Karpas-422 (cell line): ENCODE data around the gene OR1C1. TPM values are rescaled to one million over a fixed set of nuclear protein-coding genes. Genes with fewer than 3 reads are reported as not detected.
"Not testable (repeated sequence)": the region's sequence is repeated elsewhere in the genome, so short reads cannot be mapped to it uniquely, and the experiment has no call there.

Experiments
- DNase-seq: peaks from one replicate; pipeline ENCODE4 v3.0.0-alpha.2; 2015
- H2AFZ ChIP-seq: fragments of 200-600 bp; sonication (generic); 2 replicates; pipeline ENCODE4 v1.6.1; 2014; ENCODE audit warnings: antibody characterized with exemption, low read length, mixed read lengths
- H3K27ac ChIP-seq: fragments of 200-600 bp; sonication (generic); 2 replicates; pipeline ENCODE4 v1.5.1; 2014; ENCODE audit warnings: mild to moderate bottlenecking, low read length, moderate library complexity
- H3K27me3 ChIP-seq: fragments of 200-600 bp; sonication (generic); 2 replicates; pipeline ENCODE4 v1.6.1; 2014; ENCODE audit warnings: low read length, mixed read lengths
- H3K36me3 ChIP-seq: fragments of 200-600 bp; sonication (generic); 2 replicates; pipeline ENCODE4 v1.6.1; 2014; ENCODE audit warnings: low read length, mixed read lengths; ENCODE audit not compliant: insufficient read depth
- H3K4me1 ChIP-seq: fragments of 200-600 bp; sonication (generic); 2 replicates; pipeline ENCODE4 v1.6.1; 2014; ENCODE audit warnings: mild to moderate bottlenecking, low read length, mixed read lengths
- H3K4me2 ChIP-seq: fragments of 200-600 bp; sonication (generic); 2 replicates; pipeline ENCODE4 v1.6.1; 2014; ENCODE audit warnings: low read length, low read depth, mild to moderate bottlenecking; ENCODE audit not compliant: poor library complexity, severe bottlenecking
- H3K4me3 ChIP-seq: fragments of 200-600 bp; sonication (generic); 2 replicates; pipeline ENCODE4 v1.5.1; 2014; ENCODE audit warnings: mild to moderate bottlenecking, antibody characterized with exemption, low read length, mixed read lengths
- H3K79me2 ChIP-seq: fragments of 200-600 bp; sonication (generic); 2 replicates; pipeline ENCODE4 v1.6.1; 2014; ENCODE audit warnings: mild to moderate bottlenecking, low read length, mixed read lengths
- H3K9ac ChIP-seq: fragments of 200-600 bp; sonication (generic); 2 replicates; pipeline ENCODE4 v1.6.0; 2014; ENCODE audit warnings: low read length
- H3K9me2 ChIP-seq: fragments of 200-600 bp; sonication (generic), shearing (Covaris generic); replicated peaks from 2 replicates; pipeline ENCODE4 v1.6.0; 2014; ENCODE audit warnings: mild to moderate bottlenecking, low read length, moderate library complexity; ENCODE audit not compliant: insufficient read depth
- H3K9me3 ChIP-seq: fragments of 300-700, 200-600 bp; sonication (generic); 2 replicates; pipeline ENCODE4 v1.6.1; 2014; ENCODE audit warnings: low read length, mixed read lengths
- H4K20me1 ChIP-seq: fragments of 200-600 bp; sonication (generic); 2 replicates; pipeline ENCODE4 v1.6.1; 2014; ENCODE audit warnings: mild to moderate bottlenecking, antibody characterized with exemption, low read length, low read depth; ENCODE audit not compliant: insufficient read depth
- total RNA-seq: library from RNA; depleted of rRNA; stranded (reverse); fragments of >200 nt; shearing (Covaris generic); gene quantifications from 2 replicates; pipeline ENCODE4 v1.2.3, GENCODE V29; 2014; ENCODE audit warnings: low replicate concordance; rRNA removed

OR1C1 gene
- total RNA-seq: not detected in 2 replicates

- Histone ChIP-seq H3K9me2 (no peaks in the 10 kb centered on the region), H4K20me1 (no peaks in the 10 kb centered on the region), H2AFZ (no peak within 1 kb of the TSS), H3K9me3 (no peaks in the 10 kb centered on the region), H3K4me2 (no peak within 1 kb of the TSS), H3K36me3 (no peaks in the 10 kb centered on the region), H3K9ac (no peak within 1 kb of the TSS), H3K27ac (no peak within 1 kb of the TSS), H3K4me1 (no peaks in the 10 kb centered on the region), H3K79me2 (no peaks in the 10 kb centered on the region), H3K27me3 (no peaks in the 10 kb centered on the region), H3K4me3 (no peak within 1 kb of the TSS)
- DNase-seq: no peak
These were observed at the start of gene OR1C1 for GRCh38 chr1:247760456-247760855. OR1C1 (minus strand) TSS chr1:247760556; CDS start chr1:247758406, 2,150 bp downstream.

- Histone ChIP-seq H3K4me2 (no peak overlapping the region), H3K27ac (no peak overlapping the region), H3K79me2 (no peaks in the 10 kb centered on the region), H3K36me3 (no peaks in the 10 kb centered on the region), H3K9me3 (peaks cover 5% of the 10 kb centered on the region; the same call in 1 of the 2 replicates), H3K9ac (no peak overlapping the region), H3K4me3 (no peak overlapping the region), H4K20me1 (no peaks in the 10 kb centered on the region), H3K9me2 (no peaks in the 10 kb centered on the region), H2AFZ (no peak overlapping the region), H3K4me1 (no peaks in the 10 kb centered on the region), H3K27me3 (no peaks in the 10 kb centered on the region)
- no peak for DNase-seq
These were observed 37.2 kb upstream of the OR1C1 start for GRCh38 chr1:247797518-247797917.

- no peak for DNase-seq
- Histone ChIP-seq H3K79me2 (no peaks in the 10 kb centered on the region), H3K9me2 (no peaks in the 10 kb centered on the region), H3K27me3 (no peaks in the 10 kb centered on the region), H3K9ac (no peak overlapping the region), H2AFZ (no peak overlapping the region), H4K20me1 (no peaks in the 10 kb centered on the region), H3K9me3 (no peaks in the 10 kb centered on the region), H3K4me1 (no peaks in the 10 kb centered on the region), H3K4me2 (no peak overlapping the region), H3K4me3 (no peak overlapping the region), H3K27ac (no peak overlapping the region), H3K36me3 (no peaks in the 10 kb centered on the region)
These were observed 9.2 kb upstream of the OR1C1 start for GRCh38 chr1:247769603-247770002.

GRCh38 chr1:247754311-247754710, 6.0 kb downstream of the OR1C1 start:
- not testable (repeated sequence) for H3K4me2 ChIP-seq, H3K9me2 ChIP-seq, H3K4me3 ChIP-seq, H3K4me1 ChIP-seq, H3K27ac ChIP-seq, H2AFZ ChIP-seq, DNase-seq, H3K9ac ChIP-seq, H3K36me3 ChIP-seq, H3K9me3 ChIP-seq, H3K79me2 ChIP-seq, H4K20me1 ChIP-seq, H3K27me3 ChIP-seq

- Histone ChIP-seq H3K36me3 (no peaks in the 10 kb centered on the region; the same call in 1 of the 2 replicates), H4K20me1 (no peaks in the 10 kb centered on the region), H3K4me1 (no peaks in the 10 kb centered on the region), H3K79me2 (no peaks in the 10 kb centered on the region), H3K4me2 (no peak overlapping the region), H3K27ac (no peak overlapping the region), H3K9me3 (peaks cover 4% of the 10 kb centered on the region), H3K9ac (no peak overlapping the region), H3K9me2 (no peaks in the 10 kb centered on the region), H3K27me3 (no peaks in the 10 kb centered on the region), H2AFZ (no peak overlapping the region), H3K4me3 (no peak overlapping the region)
- no peak for DNase-seq
These were observed 10.5 kb downstream of the OR1C1 start for GRCh38 chr1:247749870-247750269.

- H3K4me1 ChIP-seq: no peaks in the 10 kb centered on the region
- no peaks in the 10 kb centered on the region; the same call in 1 of the 2 replicates for H3K36me3 ChIP-seq
- H3K9me3 ChIP-seq: peaks cover 4% of the 10 kb centered on the region
- no peak within 1 kb of the TSS for H3K4me2 ChIP-seq
- no peaks in the 10 kb centered on the region for H3K9me2 ChIP-seq
- H3K9ac ChIP-seq: no peak within 1 kb of the TSS
- H3K79me2 ChIP-seq: no peaks in the 10 kb centered on the region
- H2AFZ ChIP-seq: no peak within 1 kb of the TSS
- DNase-seq: no peak
- no peaks in the 10 kb centered on the region for H3K27me3 ChIP-seq
- H3K27ac ChIP-seq: no peak within 1 kb of the TSS
- no peak within 1 kb of the TSS for H3K4me3 ChIP-seq
- no peaks in the 10 kb centered on the region for H4K20me1 ChIP-seq
These were observed 12.3 kb downstream of the OR1C1 start, which contains the start of gene OR14A2 for GRCh38 chr1:247748041-247748440. OR14A2 (minus strand) TSS chr1:247748141.

- Histone ChIP-seq H3K79me2 (no peaks in the 10 kb centered on the region), H3K4me3 (no peak overlapping the region), H3K27ac (no peak overlapping the region), H3K36me3 (no peaks in the 10 kb centered on the region; the same call in 1 of the 2 replicates), H3K27me3 (no peaks in the 10 kb centered on the region), H3K9me3 (peaks cover 4% of the 10 kb centered on the region), H3K4me2 (no peak overlapping the region), H3K9me2 (no peaks in the 10 kb centered on the region), H4K20me1 (no peaks in the 10 kb centered on the region), H2AFZ (no peak overlapping the region), H3K4me1 (no peaks in the 10 kb centered on the region), H3K9ac (no peak overlapping the region)
- DNase-seq: no peak
These were observed 12.7 kb downstream of the OR1C1 start for GRCh38 chr1:247747616-247748015.

GRCh38 chr1:247746391-247746935, 13.9 kb downstream of the OR1C1 start:
- DNase-seq: no peak

More at GRCh38 chr1:247746391-247746935, 13.9 kb downstream of the OR1C1 start:
- no peaks in the 10 kb centered on the region for H3K9me2 ChIP-seq
- no peak overlapping the region for H3K4me3 ChIP-seq
- no peak overlapping the region for H3K27ac ChIP-seq
- no peaks in the 10 kb centered on the region for H3K79me2 ChIP-seq
- no peaks in the 10 kb centered on the region for H3K4me1 ChIP-seq
- no peaks in the 10 kb centered on the region for H4K20me1 ChIP-seq
- no peaks in the 10 kb centered on the region; the same call in 1 of the 2 replicates for H3K36me3 ChIP-seq
- H3K9me3 ChIP-seq: peaks cover 4% of the 10 kb centered on the region
- no peak overlapping the region for H2AFZ ChIP-seq
- no peak overlapping the region for H3K9ac ChIP-seq
- no peaks in the 10 kb centered on the region for H3K27me3 ChIP-seq
- H3K4me2 ChIP-seq: no peak overlapping the region
